NCI-H1436 (cell line): ENCODE data around the gene PSPC1.

Source experiments
- DNase-seq: peaks from one replicate; lab custom pipeline; 2025; lab: John Stamatoyannopoulos, UW

Gene PSPC1

GRCh38 chr13:19673473-19674430 lies 109.0 kb downstream of the PSPC1 start:
- DNase-seq = no peak

GRCh38 chr13:19672990-19673389 lies 109.8 kb downstream of the PSPC1 start:
- no peak for DNase-seq

- DNase-seq = no peak
These were observed 112.6 kb downstream of the PSPC1 start for GRCh38 chr13:19670147-19670546.

GRCh38 chr13:19668778-19669177 lies 114.0 kb downstream of the PSPC1 start:
- DNase-seq = no peak

- no peak for DNase-seq
These were observed 117.3 kb downstream of the PSPC1 start for GRCh38 chr13:19665427-19665859.

GRCh38 chr13:19664481-19665230 lies 118.1 kb downstream of the PSPC1 start:
- no peak for DNase-seq

GRCh38 chr13:19663416-19663979 lies 119.2 kb downstream of the PSPC1 start:
- no peak for DNase-seq

GRCh38 chr13:19661561-19661960 lies 121.2 kb downstream of the PSPC1 start:
- DNase-seq = no peak

GRCh38 chr13:19661126-19661525 lies 121.6 kb downstream of the PSPC1 start:
- no peak for DNase-seq

- DNase-seq = no peak
These were observed 123.9 kb downstream of the PSPC1 start for GRCh38 chr13:19658831-19659230.

GRCh38 chr13:19657872-19658591 lies 124.7 kb downstream of the PSPC1 start:
- DNase-seq = no peak
